HAP-1 (cell line): ENCODE data around the gene KCNQ1.

Experiments used
- DNase-seq, 2 experiments: peaks; one replicate each; pipeline ENCODE4 v3.0.0-alpha.2; 2016 to 2020; ENCODE audit warnings: low spot score in 2 of 2
- H3K27me3 ChIP-seq: fragments of 250-450 bp; sonication (Bioruptor Pico); 2 replicates; pipeline ENCODE4 v1.5.1; 2020; ENCODE audit warnings: low read depth, mild to moderate bottlenecking, moderate library complexity
- H3K36me3 ChIP-seq: fragments of 250-450 bp; sonication (Bioruptor Pico); replicated peaks from 2 replicates; pipeline ENCODE4 v1.5.1; 2020; ENCODE audit warnings: mild to moderate bottlenecking
- H3K4me1 ChIP-seq: fragments of 250-450 bp; sonication (Bioruptor Pico); 2 replicates; pipeline ENCODE4 v1.5.1; 2020; ENCODE audit warnings: mild to moderate bottlenecking
- H3K4me3 ChIP-seq: fragments of 250-450 bp; sonication (Bioruptor Pico); 2 replicates; pipeline ENCODE4 v1.5.1; 2020; ENCODE audit warnings: mild to moderate bottlenecking, moderate library complexity
- H3K9me3 ChIP-seq: fragments of 250-450 bp; sonication (Bioruptor Pico); 2 replicates; pipeline ENCODE4 v1.5.1; 2020; ENCODE audit warnings: mild to moderate bottlenecking, moderate library complexity
- in situ Hi-C: fragments of 300-500 bp; cut with MboI; formaldehyde crosslinking; loops from 3 replicates; pipeline ENCODE4 v1.14.3; 2020; ENCODE audit warnings: low sequenced_read_pairs, inconsistent platforms, mixed read lengths

KCNQ1 gene

GRCh38 chr11:2510626-2511402 lies 66.0 kb downstream of the KCNQ1 start:
- no peaks in the 10 kb centered on the region for H3K36me3 ChIP-seq
- H3K4me3 ChIP-seq: no peak overlapping the region
- no peaks in the 10 kb centered on the region for H3K27me3 ChIP-seq
- in situ Hi-C loops: no loop called here
- no peaks in the 10 kb centered on the region for H3K4me1 ChIP-seq
- H3K9me3 ChIP-seq: no peaks in the 10 kb centered on the region
- DNase-seq: peak in 1 of 2 experiments; percentile 4

- no peaks in the 10 kb centered on the region for H3K9me3 ChIP-seq
- in situ Hi-C loops: no loop called here
- no peaks in the 10 kb centered on the region for H3K27me3 ChIP-seq
- H3K4me1 ChIP-seq: no peaks in the 10 kb centered on the region
- peak in 1 of 2 experiments; percentile 5 for DNase-seq
- H3K36me3 ChIP-seq: no peaks in the 10 kb centered on the region
- no peak overlapping the region for H3K4me3 ChIP-seq
Observed at GRCh38 chr11:2511421-2512369, 66.9 kb downstream of the KCNQ1 start.

- DNase-seq: peak in 1 of 2 experiments; percentile 4
- in situ Hi-C loops: no loop called here
- H3K36me3 ChIP-seq: no peaks in the 10 kb centered on the region
- no peak overlapping the region for H3K4me3 ChIP-seq
- H3K9me3 ChIP-seq: no peaks in the 10 kb centered on the region
- no peaks in the 10 kb centered on the region for H3K4me1 ChIP-seq
- no peaks in the 10 kb centered on the region for H3K27me3 ChIP-seq
Observed at GRCh38 chr11:2512431-2513407, 67.9 kb downstream of the KCNQ1 start.

GRCh38 chr11:2513441-2513840 lies 68.6 kb downstream of the KCNQ1 start:
- Histone ChIP-seq H3K4me1 (no peaks in the 10 kb centered on the region), H3K27me3 (no peaks in the 10 kb centered on the region), H3K9me3 (no peaks in the 10 kb centered on the region), H3K4me3 (no peak overlapping the region), H3K36me3 (no peaks in the 10 kb centered on the region)
- DNase-seq: no peak
- in situ Hi-C loops: no loop called here

- peak in 1 of 2 experiments; percentile 5 for DNase-seq
- H3K36me3 ChIP-seq: no peaks in the 10 kb centered on the region
- no peaks in the 10 kb centered on the region for H3K9me3 ChIP-seq
- H3K27me3 ChIP-seq: no peaks in the 10 kb centered on the region
- H3K4me3 ChIP-seq: no peak overlapping the region
- in situ Hi-C loops: no loop called here
- no peaks in the 10 kb centered on the region for H3K4me1 ChIP-seq
Observed at GRCh38 chr11:2515401-2516275, 70.8 kb downstream of the KCNQ1 start.

GRCh38 chr11:2516276-2517015 lies 71.6 kb downstream of the KCNQ1 start:
- Histone ChIP-seq H3K27me3 (no peaks in the 10 kb centered on the region), H3K4me1 (no peaks in the 10 kb centered on the region), H3K9me3 (no peaks in the 10 kb centered on the region), H3K4me3 (no peak overlapping the region), H3K36me3 (no peaks in the 10 kb centered on the region)
- in situ Hi-C loops: no loop called here
- DNase-seq: no peak

- no peaks in the 10 kb centered on the region for H3K9me3 ChIP-seq
- no peaks in the 10 kb centered on the region for H3K36me3 ChIP-seq
- H3K27me3 ChIP-seq: no peaks in the 10 kb centered on the region
- DNase-seq: peak in 1 of 2 experiments; percentile 5
- in situ Hi-C loops: no loop called here
- H3K4me1 ChIP-seq: no peaks in the 10 kb centered on the region
- H3K4me3 ChIP-seq: no peak overlapping the region
Observed at GRCh38 chr11:2517016-2517385, 72.2 kb downstream of the KCNQ1 start.

GRCh38 chr11:2517386-2518064 lies 72.7 kb downstream of the KCNQ1 start:
- no peak overlapping the region for H3K4me3 ChIP-seq
- in situ Hi-C loops: no loop called here
- no peaks in the 10 kb centered on the region for H3K27me3 ChIP-seq
- H3K9me3 ChIP-seq: no peaks in the 10 kb centered on the region
- DNase-seq: no peak
- no peaks in the 10 kb centered on the region for H3K4me1 ChIP-seq
- H3K36me3 ChIP-seq: no peaks in the 10 kb centered on the region

GRCh38 chr11:2518111-2518982 lies 73.5 kb downstream of the KCNQ1 start:
- peak in 1 of 2 experiments; percentile 4 for DNase-seq
- no peaks in the 10 kb centered on the region for H3K36me3 ChIP-seq
- no peaks in the 10 kb centered on the region for H3K9me3 ChIP-seq
- no peaks in the 10 kb centered on the region for H3K27me3 ChIP-seq
- no peak overlapping the region for H3K4me3 ChIP-seq
- H3K4me1 ChIP-seq: no peaks in the 10 kb centered on the region
- in situ Hi-C loops: no loop called here

GRCh38 chr11:2518983-2519340 lies 74.2 kb downstream of the KCNQ1 start:
- H3K27me3 ChIP-seq: no peaks in the 10 kb centered on the region
- H3K4me3 ChIP-seq: no peak overlapping the region
- DNase-seq: no peak
- H3K4me1 ChIP-seq: no peaks in the 10 kb centered on the region
- no peaks in the 10 kb centered on the region for H3K9me3 ChIP-seq
- in situ Hi-C loops: no loop called here
- H3K36me3 ChIP-seq: no peaks in the 10 kb centered on the region

- Histone ChIP-seq H3K27me3 (no peaks in the 10 kb centered on the region), H3K4me3 (no peak overlapping the region), H3K4me1 (no peaks in the 10 kb centered on the region), H3K9me3 (no peaks in the 10 kb centered on the region), H3K36me3 (no peaks in the 10 kb centered on the region)
- in situ Hi-C loops: no loop called here
- DNase-seq: no peak
Observed at GRCh38 chr11:2519517-2519861, 74.7 kb downstream of the KCNQ1 start.
